Body of pancreas (tissue), 4 donors: Measurements from ENCODE around the gene OGN. TPM values are rescaled to one million over a fixed set of nuclear protein-coding genes. Genes with fewer than 3 reads are reported as not detected.

Experiments used
- ATAC-seq: fragments of 150-250 bp; one replicate; pipeline ENCODE4 v1.9.1; 2016
- DNase-seq, 4 donors: peaks; one replicate each; pipeline ENCODE4 v3.0.0-alpha.2; 2019
- H3K27ac ChIP-seq, 4 donors: fragments of 200-600 bp; sonication (generic); 1 replicate in 3 of 4; 2 replicates in 1 of 4; pipeline versions ENCODE4 v1.5.1 to v1.6.1; 2016 to 2019; ENCODE audit warnings: mild to moderate bottlenecking in 1 of 4, mixed read lengths in 1 of 4, moderate library complexity in 1 of 4
- H3K27me3 ChIP-seq, 2 donors: fragments of 200-600 bp; sonication (generic); one replicate each; pipeline ENCODE4 v1.6.0; 2016; ENCODE audit warnings: mild to moderate bottlenecking in 1 of 2
- H3K36me3 ChIP-seq, 2 donors: fragments of 200-600 bp; sonication (generic); replicated peaks in 1 of 2; 2 replicates each; pipeline ENCODE4 v1.5.1; 2016; ENCODE audit warnings: low read depth in 2 of 2; ENCODE audit not compliant: insufficient read depth in 1 of 2
- H3K4me1 ChIP-seq: fragments of 200-600 bp; sonication (generic); one replicate; pipeline ENCODE4 v1.6.0; 2016
- H3K4me3 ChIP-seq, 2 donors: fragments of 200-600 bp; sonication (generic); 1 replicate in 1 of 2; 2 replicates in 1 of 2; pipeline ENCODE4 v1.5.1; 2016 to 2019
- H3K9me3 ChIP-seq, 3 donors: fragments of 200-600 bp; sonication (generic); 1 replicate in 2 of 3; 2 replicates in 1 of 3; pipeline ENCODE4 v1.5.1; 2016
- CTCF ChIP-seq, 7 experiments: fragments of 450-650 bp in 4 of 7; fragments of 200-600 bp in 3 of 7; sonication (generic) in 3 of 7; IDR thresholded peaks; one replicate each; pipeline ENCODE4 v1.5.1; 2016 to 2019; ENCODE audit warnings: antibody characterized with exemption in 7 of 7
- POLR2A ChIP-seq, 3 donors: fragments of 450-650 bp; IDR thresholded peaks; one replicate each; pipeline ENCODE4 v1.6.1; 2016; ENCODE audit warnings: antibody characterized with exemption in 3 of 3, mild to moderate bottlenecking in 2 of 3
- WGBS, 2 donors: methylation state at CpG; one replicate each; pipeline ENCODE4 v1.1.5; 2017; 5-methylcytosine and 5-hydroxymethylcytosine counted together
- intact Hi-C: fragments of 100-400 bp; cut with DNase I; formaldehyde crosslinking; loops from one replicate; pipeline ENCODE4 v1.15.1; 2023
- total RNA-seq, 2 donors: library from RNA; depleted of rRNA; stranded (reverse); fragments of >200 nt; gene quantifications; one replicate each; pipeline ENCODE4 v1.1.0, GENCODE V29; 2016

The OGN gene
- total RNA-seq, 2 donors from 2014 or later = 2.6 to 4.4 TPM

GRCh38 chr9:92345582-92345981, 58.8 kb downstream of the OGN start:
- DNase-seq = no peak
- no peak overlapping the region for H3K27ac ChIP-seq
- H3K36me3 ChIP-seq = no peaks in the 10 kb centered on the region
- intact Hi-C loops = no loop called here
- H3K4me3 ChIP-seq = no peak overlapping the region
- ATAC-seq = no peak
- peaks cover 0 to 4% (median 0%) of the 10 kb centered on the region in 3 donors for H3K9me3 ChIP-seq
- H3K4me1 ChIP-seq = no peaks in the 10 kb centered on the region
- H3K27me3 ChIP-seq = no peaks in the 10 kb centered on the region
- TF ChIP-seq CTCF (IDR thresholded peaks at IDR 0.05) = no peak
- TF ChIP-seq POLR2A (IDR thresholded peaks at IDR 0.05) = no peak

DNA sequence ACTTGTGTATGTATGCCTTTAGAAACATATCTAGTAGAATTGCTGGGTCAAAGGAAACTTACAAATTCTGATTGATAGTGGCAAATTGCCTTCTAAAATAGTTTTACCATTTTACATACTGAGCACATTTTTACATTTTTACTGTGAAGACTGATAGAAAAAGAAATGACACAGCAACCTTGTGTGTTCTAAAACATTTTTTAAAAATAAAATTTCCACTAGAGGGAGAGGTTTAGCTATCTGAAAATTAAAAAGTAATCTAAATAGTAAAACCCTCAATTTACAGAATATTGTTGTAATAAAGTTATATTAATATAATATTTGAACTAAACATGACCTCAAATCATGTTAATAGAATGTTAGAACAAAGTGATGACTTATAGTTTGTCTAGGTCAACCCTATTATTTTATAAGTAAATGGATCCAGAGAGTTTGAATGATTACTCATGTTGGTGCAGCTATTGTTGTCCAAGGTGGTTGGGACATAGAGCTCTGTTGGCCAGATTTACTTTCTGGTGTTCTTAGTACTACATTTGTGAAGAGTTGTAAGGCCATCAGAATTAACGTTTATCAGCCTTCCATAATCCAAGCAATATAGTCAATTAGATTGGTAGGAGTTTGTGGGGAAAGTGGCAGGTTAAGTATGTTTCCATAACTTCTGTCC, 61.4 kb downstream of the OGN start:
- no peaks in the 10 kb centered on the region for H3K27me3 ChIP-seq
- intact Hi-C loops = no loop called here

GRCh38 chr9:92341578-92341977, 62.8 kb downstream of the OGN start:
- 82 to 93% methylated on average over 1 of the region's 1 CpG for WGBS, 2 donors

More for the DNA sequence above, 61.4 kb downstream of the OGN start:
- TF ChIP-seq CTCF (IDR thresholded peaks at IDR 0.05) (no peak), POLR2A (IDR thresholded peaks at IDR 0.05) (no peak)
- Histone ChIP-seq H3K9me3 (peaks cover 0 to 6% (median 0%) of the 10 kb centered on the region in 3 donors), H3K27ac (no peak overlapping the region), H3K4me3 (no peak overlapping the region), H3K36me3 (no peaks in the 10 kb centered on the region), H3K4me1 (no peaks in the 10 kb centered on the region)
- DNase-seq (no peak), ATAC-seq (no peak)
- 76 to 88% methylated on average over 1 of the region's 1 CpG for WGBS, 2 donors

GRCh38 chr9:92333282-92333634, 71.1 kb downstream of the OGN start:
- no peak for ATAC-seq
- WGBS, 2 donors = 91 to 92% methylated on average over 2 of the region's 2 CpGs
- Histone ChIP-seq H3K27ac (no peak overlapping the region), H3K4me3 (no peak overlapping the region), H3K4me1 (no peaks in the 10 kb centered on the region), H3K36me3 (no peaks in the 10 kb centered on the region), H3K27me3 (no peaks in the 10 kb centered on the region), H3K9me3 (no peaks in the 10 kb centered on the region)
- DNase-seq = no peak
- intact Hi-C loops = no loop called here
- no peak for TF ChIP-seq CTCF (IDR thresholded peaks at IDR 0.05)
- TF ChIP-seq POLR2A (IDR thresholded peaks at IDR 0.05) = no peak

More at GRCh38 chr9:92341578-92341977, 62.8 kb downstream of the OGN start:
- intact Hi-C loops = no loop called here
- TF ChIP-seq CTCF (IDR thresholded peaks at IDR 0.05) (no peak), POLR2A (IDR thresholded peaks at IDR 0.05) (no peak)
- H3K9me3 ChIP-seq = peaks cover 0 to 6% (median 0%) of the 10 kb centered on the region in 3 donors
- no peak for ATAC-seq
- H3K36me3 ChIP-seq = no peaks in the 10 kb centered on the region
- no peak for DNase-seq
- H3K27ac ChIP-seq = no peak overlapping the region
- no peaks in the 10 kb centered on the region for H3K4me1 ChIP-seq
- no peak overlapping the region for H3K4me3 ChIP-seq
- no peaks in the 10 kb centered on the region for H3K27me3 ChIP-seq

Other genes with a start within 250 kb of the OGN start
- gene IARS1, start 110.9 kb downstream of the OGN start, total RNA-seq = 10 to 100 TPM; 45.1 to 68.6 TPM
- 10 to 100 TPM; 26.5 to 38.2 TPM for gene NOL8, start 79.2 kb downstream of the OGN start, total RNA-seq
- gene CENPP, start 78.6 kb downstream of the OGN start, total RNA-seq = 1 to 10 TPM in 1 of 2 donors, under 1 TPM in 1; 0.78 to 2.3 TPM
- 1 to 10 TPM in 1 of 2 donors, under 1 TPM in 1; 0.33 to 4.9 TPM for gene OMD, start 19.9 kb upstream of the OGN start, total RNA-seq
- gene ASPN, start 77.9 kb upstream of the OGN start, total RNA-seq = 10 to 100 TPM in 1 of 2 donors, 1 to 10 TPM in 1; 3.6 to 13.5 TPM
- gene ECM2, start 131.4 kb upstream of the OGN start, total RNA-seq = 1 to 10 TPM; 6.5 to 8.2 TPM